ENCODE measurements around the gene MAML1.

- TF ChIP-seq, protein P1, sequence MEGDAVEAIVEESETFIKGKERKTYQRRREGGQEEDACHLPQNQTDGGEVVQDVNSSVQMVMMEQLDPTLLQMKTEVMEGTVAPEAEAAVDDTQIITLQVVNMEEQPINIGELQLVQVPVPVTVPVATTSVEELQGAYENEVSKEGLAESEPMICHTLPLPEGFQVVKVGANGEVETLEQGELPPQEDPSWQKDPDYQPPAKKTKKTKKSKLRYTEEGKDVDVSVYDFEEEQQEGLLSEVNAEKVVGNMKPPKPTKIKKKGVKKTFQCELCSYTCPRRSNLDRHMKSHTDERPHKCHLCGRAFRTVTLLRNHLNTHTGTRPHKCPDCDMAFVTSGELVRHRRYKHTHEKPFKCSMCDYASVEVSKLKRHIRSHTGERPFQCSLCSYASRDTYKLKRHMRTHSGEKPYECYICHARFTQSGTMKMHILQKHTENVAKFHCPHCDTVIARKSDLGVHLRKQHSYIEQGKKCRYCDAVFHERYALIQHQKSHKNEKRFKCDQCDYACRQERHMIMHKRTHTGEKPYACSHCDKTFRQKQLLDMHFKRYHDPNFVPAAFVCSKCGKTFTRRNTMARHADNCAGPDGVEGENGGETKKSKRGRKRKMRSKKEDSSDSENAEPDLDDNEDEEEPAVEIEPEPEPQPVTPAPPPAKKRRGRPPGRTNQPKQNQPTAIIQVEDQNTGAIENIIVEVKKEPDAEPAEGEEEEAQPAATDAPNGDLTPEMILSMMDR (IDR thresholded peaks at IDR 0.05) = no peak
- no peak for TF ChIP-seq POLR2A (IDR thresholded peaks at IDR 0.05)
Observed at GRCh38 chr5:179800696-179801201, 68.1 kb downstream of the MAML1 start.
